Measurements from ENCODE around the gene ZYX.
A peak's percentile ranks its signal among the peaks of the same experiment; 100 is the strongest.

ZYX gene, protein sequence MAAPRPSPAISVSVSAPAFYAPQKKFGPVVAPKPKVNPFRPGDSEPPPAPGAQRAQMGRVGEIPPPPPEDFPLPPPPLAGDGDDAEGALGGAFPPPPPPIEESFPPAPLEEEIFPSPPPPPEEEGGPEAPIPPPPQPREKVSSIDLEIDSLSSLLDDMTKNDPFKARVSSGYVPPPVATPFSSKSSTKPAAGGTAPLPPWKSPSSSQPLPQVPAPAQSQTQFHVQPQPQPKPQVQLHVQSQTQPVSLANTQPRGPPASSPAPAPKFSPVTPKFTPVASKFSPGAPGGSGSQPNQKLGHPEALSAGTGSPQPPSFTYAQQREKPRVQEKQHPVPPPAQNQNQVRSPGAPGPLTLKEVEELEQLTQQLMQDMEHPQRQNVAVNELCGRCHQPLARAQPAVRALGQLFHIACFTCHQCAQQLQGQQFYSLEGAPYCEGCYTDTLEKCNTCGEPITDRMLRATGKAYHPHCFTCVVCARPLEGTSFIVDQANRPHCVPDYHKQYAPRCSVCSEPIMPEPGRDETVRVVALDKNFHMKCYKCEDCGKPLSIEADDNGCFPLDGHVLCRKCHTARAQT
- total RNA-seq = 93.4 reads per million, percentile 81 among the genes with 10 or more reads in this experiment

DNA sequence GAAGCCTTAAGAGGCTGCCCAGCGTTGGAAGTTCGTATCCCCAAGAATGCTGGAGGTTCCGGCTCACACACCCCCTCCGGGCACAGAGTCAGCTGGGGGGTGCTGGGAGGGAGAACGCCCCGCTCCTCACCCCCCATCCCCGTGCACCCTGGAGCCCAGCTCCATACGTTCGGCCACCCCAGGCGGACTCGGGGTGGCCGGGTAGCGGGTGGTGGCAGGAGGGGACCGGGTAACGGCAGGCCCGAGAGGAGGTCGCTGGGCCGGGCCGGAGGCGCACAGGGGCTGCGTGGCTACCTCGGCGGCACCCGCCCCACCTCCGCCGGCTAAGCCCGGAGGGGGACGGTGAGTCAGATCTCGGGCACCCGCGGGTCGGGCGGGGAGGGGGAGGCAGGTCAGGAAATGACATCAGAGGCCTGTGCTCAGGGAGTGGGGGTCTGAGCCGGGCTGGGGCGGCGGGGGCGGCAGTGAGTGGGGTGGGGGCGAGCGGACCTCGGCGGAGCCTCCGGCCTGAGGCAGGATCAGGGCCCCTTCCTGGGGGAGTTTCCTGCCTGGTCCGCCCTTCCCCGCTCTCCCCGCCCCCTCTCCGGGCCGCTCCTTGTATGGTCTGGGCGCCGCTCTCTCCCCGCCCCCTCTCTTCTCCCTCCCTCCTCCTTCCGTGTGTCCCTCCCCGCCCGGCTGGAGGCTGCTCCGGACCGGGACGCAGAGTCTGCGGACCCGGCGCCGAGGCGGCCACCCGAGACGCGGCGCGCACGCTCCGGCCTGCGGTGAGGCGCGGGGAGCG is at the start of gene ZYX:
Gene ZYX (plus strand): TSS at position 700 of the 781 bp plus-strand sequence. CDS start 227 bp downstream, outside the sequence.
- DNase-seq = peak; percentile 84

DNA sequence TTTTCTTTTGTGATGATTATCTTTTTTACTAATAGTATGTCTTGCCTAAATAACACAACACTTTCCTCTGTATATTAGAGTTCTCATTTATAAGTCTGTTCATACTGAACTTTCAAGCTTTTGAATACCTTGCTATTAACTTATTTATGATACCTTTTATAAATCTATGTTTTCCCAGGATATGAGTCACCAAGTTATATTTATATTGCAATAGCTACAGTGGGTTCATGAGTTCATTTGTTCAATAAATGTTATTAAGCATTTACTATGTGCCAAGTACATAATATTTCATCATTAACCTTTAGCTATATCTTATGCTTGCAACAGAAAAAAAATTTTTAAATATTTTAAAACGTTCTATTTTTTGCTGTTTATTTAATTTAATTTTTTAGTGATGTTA is 46.9 kb upstream of the ZYX start:
- DNase-seq = no peak

DNA sequence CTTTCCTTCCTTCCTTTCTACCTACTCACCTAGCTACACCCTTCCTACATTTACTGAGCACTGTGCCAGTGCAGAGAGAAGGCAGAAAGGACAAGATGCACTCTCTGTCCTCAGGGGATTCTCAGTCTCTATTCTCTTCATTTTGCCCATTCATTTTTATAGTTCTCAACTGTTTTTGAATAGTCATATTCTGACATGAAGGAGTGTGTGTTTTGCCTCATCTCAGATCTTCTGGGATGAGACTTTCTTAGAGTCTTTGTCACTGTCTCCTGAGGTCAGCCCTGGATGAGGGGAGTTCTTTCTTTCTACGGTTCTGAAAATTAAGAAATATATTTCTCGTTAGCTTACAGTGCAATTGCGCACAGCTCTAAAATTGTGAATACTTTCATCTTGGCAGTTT is 43.9 kb upstream of the ZYX start:
- DNase-seq = no peak

- no peak for DNase-seq
Measured at GRCh38 chr7:143341842-143342241, 39.3 kb upstream of the ZYX start.

DNA sequence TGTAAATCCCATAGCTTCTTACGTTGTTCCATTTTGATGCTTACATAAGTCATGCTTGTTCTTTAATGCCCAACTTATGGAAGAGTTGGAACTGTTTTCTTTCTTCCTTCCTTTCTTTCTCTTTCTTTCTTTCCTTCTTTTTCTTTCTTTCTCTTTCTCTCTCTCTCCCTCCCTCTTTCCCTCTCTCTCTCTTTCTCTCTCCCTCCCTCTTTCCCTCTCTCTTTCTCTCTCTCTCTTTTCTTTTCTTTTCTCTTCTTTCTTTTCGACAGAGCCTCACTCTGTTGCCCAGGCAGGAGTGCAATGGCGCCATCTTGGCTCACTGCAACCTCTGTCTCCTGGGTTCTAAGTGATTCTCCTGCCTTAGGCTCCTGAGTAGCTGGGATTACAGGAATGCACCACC is 37.5 kb upstream of the ZYX start:
- no peak for DNase-seq

- peak; percentile 55 for DNase-seq
Measured at GRCh38 chr7:143345428-143345900, 35.7 kb upstream of the ZYX start.

DNA sequence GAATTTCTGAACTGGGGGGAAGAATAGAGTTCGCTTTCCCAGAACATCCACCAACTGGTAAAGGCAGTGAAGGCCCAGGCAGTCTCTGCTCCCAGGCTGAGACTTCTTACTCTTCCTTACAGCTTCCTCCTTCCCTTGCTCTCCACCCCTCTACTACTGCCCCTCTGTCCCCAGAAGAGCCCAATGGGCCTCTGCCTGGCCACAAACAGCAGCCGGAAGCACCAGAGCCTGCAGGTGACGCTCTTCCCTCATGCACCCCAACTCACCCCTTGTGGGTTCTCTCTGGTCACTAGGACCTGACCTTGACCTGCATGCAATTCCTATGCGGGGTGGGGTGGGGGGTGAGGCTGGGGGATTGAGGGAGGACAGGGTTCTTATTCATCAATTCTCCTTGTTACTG is 35.1 kb upstream of the ZYX start:
- DNase-seq = no peak

GRCh38 chr7:143347950-143348349 is 33.2 kb upstream of the ZYX start:
- no peak for DNase-seq

- no peak for DNase-seq
Measured at GRCh38 chr7:143351060-143351459, 30.1 kb upstream of the ZYX start.

DNA sequence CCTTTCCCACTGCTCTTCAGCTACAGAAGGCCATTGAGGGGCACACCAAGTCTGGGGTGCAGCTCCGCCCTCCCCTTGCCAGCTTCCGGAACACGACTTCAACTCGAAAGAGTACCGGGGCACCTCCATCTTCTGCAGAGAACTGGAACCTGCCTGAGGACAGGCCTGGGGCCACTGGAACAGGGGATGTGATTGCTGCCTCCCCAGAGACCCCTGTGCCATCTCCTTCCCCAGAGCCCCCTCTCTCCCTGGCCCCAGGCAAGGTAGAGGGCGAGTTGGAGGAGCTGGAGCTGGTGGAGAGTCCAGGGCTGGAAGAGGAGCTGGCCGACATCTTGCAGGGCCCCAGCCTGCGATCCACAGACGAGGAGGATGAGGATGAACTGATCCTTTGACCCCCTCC is 29.6 kb upstream of the ZYX start:
- DNase-seq = no peak

GRCh38 chr7:143352531-143353002 is 28.6 kb upstream of the ZYX start:
- no peak for DNase-seq

- DNase-seq = no peak
Measured at GRCh38 chr7:143354376-143354775, 26.8 kb upstream of the ZYX start.

DNA sequence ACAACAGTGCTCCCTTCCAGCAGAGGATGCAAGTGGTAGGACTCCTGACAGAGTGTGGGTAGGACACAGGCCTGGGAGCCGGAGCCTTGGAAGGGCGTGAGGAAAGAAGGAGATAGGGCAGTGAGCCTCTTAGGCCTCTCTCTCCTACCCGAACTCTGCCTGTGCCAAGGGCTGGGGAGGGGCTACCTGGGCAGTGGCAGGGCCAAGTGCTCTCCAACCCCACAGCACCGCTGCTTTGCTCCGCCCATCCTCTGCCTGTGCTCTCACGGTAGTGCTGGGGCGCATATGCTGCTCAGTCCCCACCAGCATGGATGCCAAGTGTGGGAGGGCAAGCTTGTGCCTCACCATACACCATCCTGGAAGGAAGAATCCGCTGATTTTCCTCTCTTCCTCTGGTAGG is 26.2 kb upstream of the ZYX start:
- no peak for DNase-seq

GRCh38 chr7:143355450-143356385 is 25.4 kb upstream of the ZYX start:
- DNase-seq = no peak

DNA sequence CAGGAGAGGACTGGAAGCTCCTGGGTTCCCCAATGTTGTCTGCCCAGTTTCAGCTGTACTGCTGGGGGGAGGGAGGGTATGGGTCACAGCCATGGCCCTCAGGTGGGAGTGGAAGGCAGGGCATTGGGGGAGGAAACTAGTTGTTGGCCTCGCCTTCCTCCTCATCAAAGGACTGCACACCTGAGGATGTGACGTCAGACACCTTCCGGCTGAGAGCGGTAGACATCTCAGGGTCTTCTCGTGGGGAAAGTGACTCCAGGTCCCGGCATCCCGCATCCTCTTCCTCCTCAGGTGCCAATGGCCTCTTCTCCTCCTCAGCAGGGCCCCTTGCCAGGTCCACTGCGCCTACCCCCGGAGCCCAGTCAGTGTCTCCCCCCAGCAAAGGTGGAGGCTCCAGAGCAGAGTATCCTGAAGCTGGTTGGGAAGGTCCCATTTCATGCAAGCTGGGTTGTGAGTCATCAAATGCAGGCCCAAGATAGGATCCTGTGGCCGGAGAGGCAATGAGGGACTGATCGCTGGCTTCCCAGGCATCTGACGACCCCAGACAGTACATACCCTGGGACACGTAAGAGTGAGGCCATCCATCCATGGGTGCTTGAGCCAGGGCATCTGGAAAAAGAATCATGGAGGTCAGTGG is 24.6 kb upstream of the ZYX start:
- DNase-seq = no peak

DNA sequence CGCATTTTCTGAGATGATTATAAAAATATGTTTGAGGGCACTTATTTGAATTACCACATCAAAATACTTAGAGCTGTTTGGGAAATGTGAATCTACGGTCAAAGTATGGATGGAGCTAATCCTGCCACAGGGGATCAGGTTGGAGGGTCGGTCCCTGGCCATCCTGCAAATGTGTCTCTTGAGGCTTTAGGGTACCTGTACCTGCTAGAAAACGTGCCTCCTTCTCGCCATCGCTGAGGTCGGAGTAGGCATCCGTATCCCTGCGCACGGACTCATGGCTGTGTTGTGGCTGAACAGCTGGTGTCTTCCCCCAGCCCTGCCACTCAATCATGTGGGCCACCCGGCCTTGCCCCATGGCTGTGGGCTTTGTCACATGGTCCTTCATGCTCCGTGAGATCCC is 22.5 kb upstream of the ZYX start:
- no peak for DNase-seq

- no peak for DNase-seq
Measured at GRCh38 chr7:143359771-143360353, 21.3 kb upstream of the ZYX start.

GRCh38 chr7:143360788-143361551 is 20.2 kb upstream of the ZYX start:
- DNase-seq = no peak

- DNase-seq = no peak
Measured at GRCh38 chr7:143361552-143362130, 19.5 kb upstream of the ZYX start.

Data from effector CD4-positive, alpha-beta T cell (primary cell).